HG03432 (cell line): Measurements from ENCODE around the gene FAM219A.
"Not testable (repeated sequence)": the region's sequence is repeated elsewhere in the genome, so short reads cannot be mapped to it uniquely, and the experiment has no call there.

Experiments
- ATAC-seq: cut with Tn5 transposase; IDR thresholded peaks from one replicate; pipeline ENCODE4 v1.9.1; 2021; ENCODE audit warnings: mild to moderate bottlenecking, moderate library complexity; ENCODE audit not compliant: unreplicated experiment

Gene FAM219A

GRCh38 chr9:34378376-34379060, 79.9 kb downstream of the FAM219A start:
- no peak for ATAC-seq

GRCh38 chr9:34377404-34377746, 81.0 kb downstream of the FAM219A start:
- ATAC-seq = no peak

GRCh38 chr9:34376596-34377403, 81.6 kb downstream of the FAM219A start, which contains the start of gene MYORG:
MYORG (minus strand) TSS chr9:34376898; CDS start chr9:34372943, 3,955 bp downstream.
- ATAC-seq = peak; percentile 83

GRCh38 chr9:34375901-34376595, 82.3 kb downstream of the FAM219A start:
- no peak for ATAC-seq

- ATAC-seq = no peak
Measured at GRCh38 chr9:34374905-34375552, 83.3 kb downstream of the FAM219A start.

GRCh38 chr9:34374339-34374738, 84.0 kb downstream of the FAM219A start:
- no peak for ATAC-seq

GRCh38 chr9:34373749-34374148, 84.6 kb downstream of the FAM219A start:
- ATAC-seq = no peak

GRCh38 chr9:34372467-34373011, 85.8 kb downstream of the FAM219A start:
- no peak for ATAC-seq

GRCh38 chr9:34371886-34372466, 86.4 kb downstream of the FAM219A start:
- ATAC-seq = no peak

GRCh38 chr9:34370970-34371880, 87.1 kb downstream of the FAM219A start:
- no peak for ATAC-seq

GRCh38 chr9:34370335-34370969, 87.9 kb downstream of the FAM219A start:
- ATAC-seq = no peak

GRCh38 chr9:34369636-34370035, 88.7 kb downstream of the FAM219A start:
- no peak for ATAC-seq

GRCh38 chr9:34368796-34369195, 89.6 kb downstream of the FAM219A start:
- ATAC-seq = not testable (repeated sequence)

- ATAC-seq = not testable (repeated sequence)
Measured at GRCh38 chr9:34367751-34368410, 90.5 kb downstream of the FAM219A start.

- ATAC-seq = no peak
Measured at GRCh38 chr9:34366365-34366764, 92.0 kb downstream of the FAM219A start.

- ATAC-seq = no peak
Measured at GRCh38 chr9:34365282-34365681, 93.1 kb downstream of the FAM219A start.

GRCh38 chr9:34363619-34364351, 94.6 kb downstream of the FAM219A start:
- ATAC-seq = no peak
